ENCODE results near the gene TFDP2. TPM values are rescaled to one million over a fixed set of nuclear protein-coding genes. Genes with fewer than 3 reads are reported as not detected.
"Not testable (repeated sequence)": the region's sequence is repeated elsewhere in the genome, so short reads cannot be mapped to it uniquely, and the experiment has no call there.

Gene TFDP2
- total and polyA plus RNA-seq, 10 of the 15 experiments (the other 5 are each of a cell fraction or from before 2014, with no cell fraction given) = 28.3 to 100 (median 49.7) TPM

GRCh38 chr3:141926929-141927328, 222.4 kb downstream of the TFDP2 start:
- H3K9me3 ChIP-seq (replicated peaks; ENCODE audit: control insufficient read depth, insufficient read depth, low read length) = no peaks in the 10 kb centered on the region
- H3K27me3 ChIP-seq (replicated peaks in 1 of 2; ENCODE audit: control insufficient read depth in 2 of 2, insufficient read depth in 2 of 2, low read length in 1 of 2) = no peaks in the 10 kb centered on the region
- H3K27ac ChIP-seq (ENCODE audit: control insufficient read depth, insufficient read depth) = no peak overlapping the region
- intact Hi-C loops (cut with micrococcal nuclease; ENCODE audit: unreplicated experiment) = no loop called here
- WGBS (ENCODE audit: insufficient coverage, insufficient replicate concordance, low lambda C conversion rate, missing lambda C conversion rate) = 86% methylated on average over 8 of the region's 9 CpGs
- ChIA-PET RAD21 (ENCODE audit: unreplicated experiment) (no interaction called here), SMC1A (ENCODE audit: uncharacterized antibody, unreplicated experiment) (no interaction called here), POLR2A (interaction anchor here (0.5 kb wide), 1 partner anchor 266 kb away, joined by 3 read pairs; no protein-coding TSS in a partner anchor), CTCF (no interaction called here)
- in situ Hi-C loops (cut with MboI) = no loop called here
- DNase-seq (ENCODE audit: low read depth, low spot score) (no peak), FAIRE-seq (no peak), ATAC-seq (no peak)
- BruUV-seq (replicated peaks) = no TSS peak
- H3K4me3 ChIP-seq = no peak overlapping the region
- no peak overlapping the region for H3K4me2 ChIP-seq (ENCODE audit: control insufficient read depth, insufficient read depth)
- H2AFZ ChIP-seq (ENCODE audit: control insufficient read depth, low read depth, low read length) = no peak overlapping the region
- TF ChIP-seq SIN3A (IDR thresholded peaks at IDR 0.05; ENCODE audit: low read depth, low read length) (no peak), RB1 (IDR thresholded peaks at IDR 0.05; ENCODE audit: borderline replicate concordance) (no peak), CEBPZ (IDR thresholded peaks at IDR 0.05; ENCODE audit: low read depth, low read length) (no peak)
- no peak overlapping the region for H3K9ac ChIP-seq (ENCODE audit: control insufficient read depth, insufficient read depth, low read length)
- no peaks in the 10 kb centered on the region for H3K4me1 ChIP-seq (ENCODE audit: control insufficient read depth, insufficient read depth, low read length)
- peaks cover 4 to 6% of the 10 kb centered on the region in 2 experiments; a peak in 3 of 4 replicates for H3K36me3 ChIP-seq (ENCODE audit: control insufficient read depth in 2 of 2, insufficient read depth in 2 of 2, low read length in 1 of 2)
- H3K79me2 ChIP-seq (ENCODE audit: control insufficient read depth, insufficient read depth, low read length) = no peaks in the 10 kb centered on the region
- H4K20me1 ChIP-seq (ENCODE audit: control insufficient read depth, insufficient read depth) = no peaks in the 10 kb centered on the region

GRCh38 chr3:141925677-141926076, 223.7 kb downstream of the TFDP2 start:
- ATAC-seq; H3K27ac ChIP-seq (ENCODE audit: control insufficient read depth, insufficient read depth); SMC1A ChIA-PET (ENCODE audit: uncharacterized antibody, unreplicated experiment); H3K36me3 ChIP-seq (ENCODE audit: control insufficient read depth in 2 of 2, insufficient read depth in 2 of 2, low read length in 1 of 2); CTCF ChIA-PET; RAD21 ChIA-PET (ENCODE audit: unreplicated experiment); H3K9me3 ChIP-seq (replicated peaks; ENCODE audit: control insufficient read depth, insufficient read depth, low read length); H3K4me1 ChIP-seq (ENCODE audit: control insufficient read depth, insufficient read depth, low read length); H3K27me3 ChIP-seq (replicated peaks in 1 of 2; ENCODE audit: control insufficient read depth in 2 of 2, insufficient read depth in 2 of 2, low read length in 1 of 2); H4K20me1 ChIP-seq (ENCODE audit: control insufficient read depth, insufficient read depth); POLR2A ChIA-PET; in situ Hi-C loops (cut with MboI); DNase-seq (ENCODE audit: low read depth, low spot score); H3K79me2 ChIP-seq (ENCODE audit: control insufficient read depth, insufficient read depth, low read length); H3K9ac ChIP-seq (ENCODE audit: control insufficient read depth, insufficient read depth, low read length); H3K4me3 ChIP-seq; H2AFZ ChIP-seq (ENCODE audit: control insufficient read depth, low read depth, low read length); intact Hi-C loops (cut with micrococcal nuclease; ENCODE audit: unreplicated experiment); H3K4me2 ChIP-seq (ENCODE audit: control insufficient read depth, insufficient read depth): not testable (repeated sequence)
- FAIRE-seq = peak; percentile 74
- BruUV-seq (replicated peaks) = TSS peak; percentile 68
- WGBS (ENCODE audit: insufficient coverage, insufficient replicate concordance, low lambda C conversion rate, missing lambda C conversion rate) = 98% methylated on average over 5 of the region's 5 CpGs
